ENCODE measurements around the gene FBN2. TPM values are rescaled to one million over a fixed set of nuclear protein-coding genes. Genes with fewer than 3 reads are reported as not detected.

Gene FBN2
- total RNA-seq, 2 experiments from 2014 or later = not detected

- intact Hi-C loops (cut with DNase I, micrococcal nuclease) = no loop called here
- Mint-ChIP-seq H3K27ac (no peak overlapping the region), H3K9me3 (ENCODE audit: low read depth) (no peaks in the 10 kb centered on the region), H3K36me3 (ENCODE audit: low read depth) (no peaks in the 10 kb centered on the region), H3K4me3 (no peak overlapping the region), H3K27me3 (peaks cover 10% of the 10 kb centered on the region), H3K4me1 (no peaks in the 10 kb centered on the region)
- DNase-seq (no peak), ATAC-seq (no peak)
- ChIA-PET CTCF (no interaction called here), POLR2A (no interaction called here)
Measured at GRCh38 chr5:128345247-128345646, 192.8 kb downstream of the FBN2 start.

- Mint-ChIP-seq H3K9me3 (ENCODE audit: low read depth) (no peaks in the 10 kb centered on the region), H3K27ac (no peak overlapping the region), H3K4me1 (no peaks in the 10 kb centered on the region), H3K4me3 (no peak overlapping the region), H3K27me3 (peaks cover 8% of the 10 kb centered on the region), H3K36me3 (ENCODE audit: low read depth) (no peaks in the 10 kb centered on the region)
- ATAC-seq = no peak
- POLR2A ChIA-PET = no interaction called here
- CTCF ChIA-PET = interaction anchor here (0.7 kb wide), 1 partner anchor 14 kb away, joined by 3 read pairs; no protein-coding TSS in a partner anchor
- no peak for DNase-seq
- intact Hi-C loops (cut with DNase I, micrococcal nuclease) = no loop called here
Measured at GRCh38 chr5:128343168-128343567, 194.9 kb downstream of the FBN2 start.

GRCh38 chr5:128341056-128341455, 197.0 kb downstream of the FBN2 start:
- H3K4me3 Mint-ChIP-seq = no peak overlapping the region
- intact Hi-C loops (cut with DNase I, micrococcal nuclease) = no loop called here
- no peak for ATAC-seq
- ChIA-PET CTCF (no interaction called here), POLR2A (no interaction called here)
- DNase-seq = no peak
- peaks cover 8% of the 10 kb centered on the region for H3K27me3 Mint-ChIP-seq
- H3K27ac Mint-ChIP-seq = no peak overlapping the region
- no peaks in the 10 kb centered on the region for H3K9me3 Mint-ChIP-seq (ENCODE audit: low read depth)
- no peaks in the 10 kb centered on the region for H3K4me1 Mint-ChIP-seq
- H3K36me3 Mint-ChIP-seq (ENCODE audit: low read depth) = no peaks in the 10 kb centered on the region

GRCh38 chr5:128340648-128341047, 197.4 kb downstream of the FBN2 start:
- Mint-ChIP-seq H3K36me3 (ENCODE audit: low read depth) (no peaks in the 10 kb centered on the region), H3K4me1 (no peaks in the 10 kb centered on the region), H3K9me3 (ENCODE audit: low read depth) (no peaks in the 10 kb centered on the region), H3K27me3 (peaks cover 8% of the 10 kb centered on the region), H3K4me3 (no peak overlapping the region), H3K27ac (no peak overlapping the region)
- POLR2A ChIA-PET = no interaction called here
- intact Hi-C loops (cut with DNase I, micrococcal nuclease) = no loop called here
- CTCF ChIA-PET = no interaction called here
- DNase-seq (no peak), ATAC-seq (no peak)

- H3K36me3 Mint-ChIP-seq (ENCODE audit: low read depth) = no peaks in the 10 kb centered on the region
- no peaks in the 10 kb centered on the region for H3K9me3 Mint-ChIP-seq (ENCODE audit: low read depth)
- no peak overlapping the region for H3K27ac Mint-ChIP-seq
- no peaks in the 10 kb centered on the region for H3K4me1 Mint-ChIP-seq
- POLR2A ChIA-PET = no interaction called here
- H3K4me3 Mint-ChIP-seq = no peak overlapping the region
- DNase-seq (no peak), ATAC-seq (no peak)
- peaks cover 8% of the 10 kb centered on the region for H3K27me3 Mint-ChIP-seq
- intact Hi-C loops (cut with DNase I, micrococcal nuclease) = no loop called here
- CTCF ChIA-PET = no interaction called here
Measured at GRCh38 chr5:128339585-128339984, 198.5 kb downstream of the FBN2 start.

- ATAC-seq (no peak), DNase-seq (no peak)
- Mint-ChIP-seq H3K4me3 (no peak overlapping the region), H3K4me1 (no peaks in the 10 kb centered on the region), H3K27ac (no peak overlapping the region), H3K36me3 (ENCODE audit: low read depth) (no peaks in the 10 kb centered on the region), H3K9me3 (ENCODE audit: low read depth) (no peaks in the 10 kb centered on the region), H3K27me3 (peaks cover 8% of the 10 kb centered on the region)
- intact Hi-C loops (cut with DNase I, micrococcal nuclease) = no loop called here
- POLR2A ChIA-PET = no interaction called here
- CTCF ChIA-PET = no interaction called here
Measured at GRCh38 chr5:128338649-128339048, 199.4 kb downstream of the FBN2 start.

- Mint-ChIP-seq H3K4me1 (no peaks in the 10 kb centered on the region), H3K27me3 (peaks cover 6% of the 10 kb centered on the region), H3K36me3 (ENCODE audit: low read depth) (no peaks in the 10 kb centered on the region), H3K9me3 (ENCODE audit: low read depth) (peaks cover 5% of the 10 kb centered on the region), H3K4me3 (no peak overlapping the region), H3K27ac (no peak overlapping the region)
- intact Hi-C loops (cut with DNase I, micrococcal nuclease) = no loop called here
- ATAC-seq (no peak), DNase-seq (no peak)
- CTCF ChIA-PET = no interaction called here
- POLR2A ChIA-PET = no interaction called here
Measured at GRCh38 chr5:128335339-128335738, 202.7 kb downstream of the FBN2 start.

- Mint-ChIP-seq H3K4me3 (no peak overlapping the region), H3K4me1 (no peaks in the 10 kb centered on the region), H3K36me3 (ENCODE audit: low read depth) (no peaks in the 10 kb centered on the region), H3K27ac (no peak overlapping the region), H3K9me3 (ENCODE audit: low read depth) (peaks cover 5% of the 10 kb centered on the region), H3K27me3 (peaks cover 9% of the 10 kb centered on the region)
- intact Hi-C loops (cut with DNase I, micrococcal nuclease) = no loop called here
- DNase-seq (no peak), ATAC-seq (no peak)
- POLR2A ChIA-PET = no interaction called here
- CTCF ChIA-PET = no interaction called here
Measured at GRCh38 chr5:128334010-128334716, 203.9 kb downstream of the FBN2 start.

- Mint-ChIP-seq H3K36me3 (ENCODE audit: low read depth) (no peaks in the 10 kb centered on the region), H3K9me3 (ENCODE audit: low read depth) (peaks cover 5% of the 10 kb centered on the region), H3K27me3 (peaks cover 11% of the 10 kb centered on the region), H3K4me1 (no peaks in the 10 kb centered on the region), H3K4me3 (no peak overlapping the region), H3K27ac (no peak overlapping the region)
- DNase-seq (no peak), ATAC-seq (no peak)
- ChIA-PET CTCF (interaction anchor here (0.5 kb wide), 1 partner anchor 333 kb away, joined by 3 read pairs; no protein-coding TSS in a partner anchor), POLR2A (no interaction called here)
- intact Hi-C loops (cut with DNase I, micrococcal nuclease) = no loop called here
Measured at GRCh38 chr5:128331261-128331660, 206.8 kb downstream of the FBN2 start.

- POLR2A ChIA-PET = no interaction called here
- intact Hi-C loops (cut with DNase I, micrococcal nuclease) = no loop called here
- H3K4me1 Mint-ChIP-seq = no peaks in the 10 kb centered on the region
- CTCF ChIA-PET = interaction anchor here (0.6 to 0.7 kb wide), 2 partner anchors 14 to 57 kb away, joined by 3 read pairs; no protein-coding TSS in a partner anchor
- H3K9me3 Mint-ChIP-seq (ENCODE audit: low read depth) = peaks cover 5% of the 10 kb centered on the region
- H3K4me3 Mint-ChIP-seq = no peak overlapping the region
- H3K27me3 Mint-ChIP-seq = peaks cover 13% of the 10 kb centered on the region
- DNase-seq (no peak), ATAC-seq (no peak)
- H3K27ac Mint-ChIP-seq = no peak overlapping the region
- H3K36me3 Mint-ChIP-seq (ENCODE audit: low read depth) = no peaks in the 10 kb centered on the region
Measured at GRCh38 chr5:128329386-128329939, 208.6 kb downstream of the FBN2 start.

- no peak overlapping the region for H3K4me3 Mint-ChIP-seq
- H3K4me1 Mint-ChIP-seq = no peaks in the 10 kb centered on the region
- ChIA-PET CTCF (no interaction called here), POLR2A (no interaction called here)
- H3K27me3 Mint-ChIP-seq = peaks cover 13% of the 10 kb centered on the region
- ATAC-seq (no peak), DNase-seq (no peak)
- no peaks in the 10 kb centered on the region for H3K36me3 Mint-ChIP-seq (ENCODE audit: low read depth)
- intact Hi-C loops (cut with DNase I, micrococcal nuclease) = no loop called here
- no peak overlapping the region for H3K27ac Mint-ChIP-seq
- peaks cover 5% of the 10 kb centered on the region for H3K9me3 Mint-ChIP-seq (ENCODE audit: low read depth)
Measured at GRCh38 chr5:128328446-128328845, 209.6 kb downstream of the FBN2 start.

GRCh38 chr5:128328007-128328406, 210.0 kb downstream of the FBN2 start:
- Mint-ChIP-seq H3K36me3 (ENCODE audit: low read depth) (no peaks in the 10 kb centered on the region), H3K27me3 (peaks cover 13% of the 10 kb centered on the region), H3K27ac (no peak overlapping the region), H3K9me3 (ENCODE audit: low read depth) (peaks cover 5% of the 10 kb centered on the region), H3K4me3 (no peak overlapping the region), H3K4me1 (no peaks in the 10 kb centered on the region)
- intact Hi-C loops (cut with DNase I, micrococcal nuclease) = no loop called here
- no peak for ATAC-seq
- ChIA-PET CTCF (no interaction called here), POLR2A (no interaction called here)
- no peak for DNase-seq

Data from activated CD4-positive, alpha-beta T cell treated with anti-CD3 and anti-CD28 coated beads for 36 hours (primary cell).